GM12878 (cell line): ENCODE results near the gene CDKN1C. TPM values are rescaled to one million over a fixed set of nuclear protein-coding genes. Genes with fewer than 3 reads are reported as not detected.
A peak's percentile ranks its signal among the peaks of the same experiment; 100 is the strongest.

Source experiments
- CHD2 ChIP-seq: IDR thresholded peaks from 2 replicates; pipeline ENCODE4 v1.6.1; 2011; ENCODE audit warnings: low read depth, low read length, improper control_type of control experiment, borderline replicate concordance
- EGR1 ChIP-seq, 2 experiments: IDR thresholded peaks; 1 replicate in 1 of 2; 2 replicates in 1 of 2; pipeline ENCODE4 v1.6.1; 2011 to 2012; ENCODE audit warnings: low read depth in 2 of 2, low read length in 2 of 2, borderline replicate concordance in 1 of 2, mild to moderate bottlenecking in 1 of 2, moderate library complexity in 1 of 2
- RUNX3 ChIP-seq: IDR thresholded peaks from 2 replicates; pipeline ENCODE4 v1.6.1; 2012; ENCODE audit warnings: low read length, inconsistent platforms
- SPI1 ChIP-seq: IDR thresholded peaks from 2 replicates; pipeline ENCODE4 v1.6.1; 2011; ENCODE audit warnings: low read depth, mild to moderate bottlenecking, low read length, moderate library complexity, borderline replicate concordance; ENCODE audit not compliant: insufficient read depth
- YBX1 ChIP-seq: fragments of 450-650 bp; IDR thresholded peaks from 2 replicates; pipeline ENCODE4 v1.6.1; 2016; ENCODE audit warnings: antibody characterized with exemption
- polyA plus RNA-seq, 11 experiments: library from polyadenylated mRNA; depleted of rRNA in 4 of 11; unstranded in 6 of 11; stranded (reverse) in 5 of 11; fragments of >200 nt; fragmentation: Nextera tagmentation in 4 of 11; fragmentation: Illumina TruSeq in 1 of 11; extraction: Ambion mirVana in 4 of 11; extraction: Trizol in 1 of 11; gene quantifications; 1 replicate in 1 of 11; 2 replicates in 10 of 11; pipeline versions ENCODE4 v1.2.1 to v1.2.3, GENCODE V29; 2011 to 2016; ENCODE audit warnings: inconsistent platforms in 2 of 11, missing spikeins in 2 of 11, low read depth in 1 of 11
- total RNA-seq, 4 experiments: library from RNA; depleted of rRNA in 3 of 4; stranded (reverse); fragments of >200 nt in 3 of 4; fragmentation: Illumina TruSeq in 1 of 4; extraction: Trizol in 1 of 4; gene quantifications; 2 replicates each; pipeline versions ENCODE4 v1.2.1 to v1.2.3, GENCODE V29; 2013 to 2021
- TF ChIP-seq, protein P1 (sequence below): fragments of 450-650 bp; IDR thresholded peaks from 2 replicates; pipeline ENCODE4 v1.6.1; 2018; ENCODE audit warnings: borderline replicate concordance, mild to moderate bottlenecking; ENCODE audit not compliant: partially characterized antibody
- TF ChIP-seq, protein P2 (sequence below): fragments of 450-650 bp; IDR thresholded peaks from 2 replicates; pipeline ENCODE4 v1.6.1; 2017; ENCODE audit warnings: mild to moderate bottlenecking, low read depth, inconsistent platforms; ENCODE audit not compliant: poor library complexity, severe bottlenecking

Gene CDKN1C
- total and polyA plus RNA-seq, 10 of the 15 experiments (the other 5 are each of a cell fraction or from before 2014, with no cell fraction given) = 0.05 to 0.21 (median 0.14) TPM; not detected in 7

DNA sequence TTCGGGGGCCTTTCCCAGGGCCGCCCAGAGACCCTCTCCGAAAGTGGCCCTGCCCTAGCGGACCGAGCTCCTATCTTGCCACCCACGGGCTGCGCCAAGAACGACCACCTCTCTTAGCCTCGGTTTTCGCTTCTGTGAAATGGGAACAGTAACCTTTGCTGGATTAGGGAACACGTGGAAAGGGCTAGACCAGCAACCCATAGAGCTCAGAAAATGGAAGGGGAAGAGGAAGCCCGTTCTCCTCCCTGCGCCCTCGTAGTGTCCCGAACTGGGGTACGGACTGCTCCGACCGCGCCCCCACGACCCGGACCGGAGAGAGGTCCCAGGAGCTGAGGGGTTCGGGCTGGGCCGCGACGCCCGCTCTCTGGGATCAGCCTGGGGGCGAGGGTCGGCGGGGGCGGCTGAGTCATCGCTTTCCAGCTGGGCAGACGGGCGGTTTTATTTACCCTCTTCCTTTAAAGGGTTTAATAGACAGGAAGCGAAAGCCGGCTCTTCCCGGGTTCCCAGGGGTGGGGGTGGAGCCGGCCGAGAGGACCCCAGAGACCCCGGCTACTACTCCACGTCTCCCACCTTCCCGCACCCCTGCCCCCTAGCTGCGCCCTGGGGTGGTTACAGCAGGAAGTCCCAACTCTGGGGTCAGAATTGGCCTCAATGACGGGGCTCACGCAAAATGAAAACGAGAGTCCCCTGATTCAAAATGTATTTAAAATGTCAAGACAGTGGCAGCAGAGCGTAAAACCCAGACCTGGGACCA is 44.6 kb upstream of the CDKN1C start (continued):
- TF ChIP-seq, protein P1, sequence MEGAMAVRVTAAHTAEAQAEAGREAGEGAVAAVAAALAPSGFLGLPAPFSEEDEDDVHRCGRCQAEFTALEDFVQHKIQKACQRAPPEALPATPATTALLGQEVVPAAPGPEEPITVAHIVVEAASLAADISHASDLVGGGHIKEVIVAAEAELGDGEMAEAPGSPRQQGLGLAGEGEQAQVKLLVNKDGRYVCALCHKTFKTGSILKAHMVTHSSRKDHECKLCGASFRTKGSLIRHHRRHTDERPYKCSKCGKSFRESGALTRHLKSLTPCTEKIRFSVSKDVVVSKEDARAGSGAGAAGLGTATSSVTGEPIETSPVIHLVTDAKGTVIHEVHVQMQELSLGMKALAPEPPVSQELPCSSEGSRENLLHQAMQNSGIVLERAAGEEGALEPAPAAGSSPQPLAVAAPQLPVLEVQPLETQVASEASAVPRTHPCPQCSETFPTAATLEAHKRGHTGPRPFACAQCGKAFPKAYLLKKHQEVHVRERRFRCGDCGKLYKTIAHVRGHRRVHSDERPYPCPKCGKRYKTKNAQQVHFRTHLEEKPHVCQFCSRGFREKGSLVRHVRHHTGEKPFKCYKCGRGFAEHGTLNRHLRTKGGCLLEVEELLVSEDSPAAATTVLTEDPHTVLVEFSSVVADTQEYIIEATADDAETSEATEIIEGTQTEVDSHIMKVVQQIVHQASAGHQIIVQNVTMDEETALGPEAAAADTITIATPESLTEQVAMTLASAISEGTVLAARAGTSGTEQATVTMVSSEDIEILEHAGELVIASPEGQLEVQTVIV = no peak
- TF ChIP-seq CHD2 = 0 out of 2 replicates have a peak, but pooled peaks have one; percentile 12
- no peak for TF ChIP-seq YBX1
- 0 out of 2 replicates have a peak, but pooled peaks have one; percentile 1 for TF ChIP-seq SPI1
- TF ChIP-seq, protein P2, sequence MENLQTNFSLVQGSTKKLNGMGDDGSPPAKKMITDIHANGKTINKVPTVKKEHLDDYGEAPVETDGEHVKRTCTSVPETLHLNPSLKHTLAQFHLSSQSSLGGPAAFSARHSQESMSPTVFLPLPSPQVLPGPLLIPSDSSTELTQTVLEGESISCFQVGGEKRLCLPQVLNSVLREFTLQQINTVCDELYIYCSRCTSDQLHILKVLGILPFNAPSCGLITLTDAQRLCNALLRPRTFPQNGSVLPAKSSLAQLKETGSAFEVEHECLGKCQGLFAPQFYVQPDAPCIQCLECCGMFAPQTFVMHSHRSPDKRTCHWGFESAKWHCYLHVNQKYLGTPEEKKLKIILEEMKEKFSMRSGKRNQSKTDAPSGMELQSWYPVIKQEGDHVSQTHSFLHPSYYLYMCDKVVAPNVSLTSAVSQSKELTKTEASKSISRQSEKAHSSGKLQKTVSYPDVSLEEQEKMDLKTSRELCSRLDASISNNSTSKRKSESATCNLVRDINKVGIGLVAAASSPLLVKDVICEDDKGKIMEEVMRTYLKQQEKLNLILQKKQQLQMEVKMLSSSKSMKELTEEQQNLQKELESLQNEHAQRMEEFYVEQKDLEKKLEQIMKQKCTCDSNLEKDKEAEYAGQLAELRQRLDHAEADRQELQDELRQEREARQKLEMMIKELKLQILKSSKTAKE = no peak
- TF ChIP-seq RUNX3 = 0 out of 2 replicates have a peak, but pooled peaks have one; percentile 12
- TF ChIP-seq EGR1 (IDR thresholded peaks at IDR 0.05; ENCODE audit: borderline replicate concordance in 1 of 2, low read depth in 2 of 2, low read length in 2 of 2) = peak in 1 of 2 experiments; percentile 55; a peak in 1 of 3 replicates
